HepG2 (cell line): ENCODE measurements around the gene DOK4.

Source experiments
- JUNB ChIP-seq: sonication (generic); formaldehyde crosslinking; IDR thresholded peaks from 2 replicates; pipeline ENCODE4 v1.8.0; 2022; ENCODE audit warnings: missing genetic modification reagents, mild to moderate bottlenecking, borderline replicate concordance
- KMT2B ChIP-seq: IDR thresholded peaks from 2 replicates; pipeline ENCODE4 v1.6.1; 2016; ENCODE audit warnings: missing genetic modification reagents, missing compliant biosample characterization
- RAD21 ChIP-seq: fragments of 450-650 bp; formaldehyde crosslinking; IDR thresholded peaks from 2 replicates; pipeline ENCODE4 v1.5.0; 2020; ENCODE audit warnings: mild to moderate bottlenecking
- ZNF121 ChIP-seq: sonication (generic); formaldehyde crosslinking; IDR thresholded peaks from 2 replicates; pipeline ENCODE4 v1.5.0; 2020; ENCODE audit warnings: mild to moderate bottlenecking, missing genetic modification reagents
- TF ChIP-seq, protein P1 (sequence below): sonication (generic); formaldehyde crosslinking; IDR thresholded peaks from 2 replicates; pipeline ENCODE4 v1.4.0; 2020; ENCODE audit warnings: missing genetic modification reagents, low read depth, mild to moderate bottlenecking, borderline replicate concordance

DNA sequence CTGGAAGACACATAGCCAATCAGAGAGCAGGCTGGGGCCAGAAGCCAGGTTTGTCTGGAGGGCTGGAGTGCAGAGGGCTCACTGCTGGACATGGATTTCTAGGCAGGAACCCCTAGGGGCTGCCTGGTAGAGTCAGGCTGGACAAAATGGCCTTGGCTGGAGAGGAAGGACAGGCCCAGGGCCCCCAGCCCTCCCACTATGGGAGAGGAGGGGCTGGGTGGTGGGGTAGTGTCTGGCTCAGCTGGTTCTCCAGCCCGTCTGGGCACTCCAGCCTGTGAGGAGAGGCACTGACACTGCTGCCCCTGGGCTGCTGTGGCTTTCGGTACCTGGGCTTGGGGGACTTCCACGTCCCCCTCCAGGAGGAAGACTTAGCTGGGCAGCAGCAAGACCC is 21.7 kb upstream of the DOK4 start:
- TF ChIP-seq ZNF121 (CRISPR knock-in tag): no peak
- TF ChIP-seq, protein P1, sequence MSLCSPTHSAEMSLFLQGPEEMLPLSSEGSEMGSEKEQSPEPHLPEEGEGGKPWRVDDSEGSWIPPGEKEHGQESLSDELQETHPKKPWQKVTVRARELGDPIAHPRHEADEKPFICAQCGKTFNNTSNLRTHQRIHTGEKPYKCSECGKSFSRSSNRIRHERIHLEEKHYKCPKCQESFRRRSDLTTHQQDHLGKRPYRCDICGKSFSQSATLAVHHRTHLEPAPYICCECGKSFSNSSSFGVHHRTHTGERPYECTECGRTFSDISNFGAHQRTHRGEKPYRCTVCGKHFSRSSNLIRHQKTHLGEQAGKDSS (CRISPR knock-in tag): no peak
- TF ChIP-seq RAD21 (CRISPR knock-in tag): no peak
- no peak for TF ChIP-seq KMT2B (CRISPR knock-in tag)
- TF ChIP-seq JUNB: no peak
